ENCODE measurements around the gene SEZ6.

SEZ6 gene

DNA sequence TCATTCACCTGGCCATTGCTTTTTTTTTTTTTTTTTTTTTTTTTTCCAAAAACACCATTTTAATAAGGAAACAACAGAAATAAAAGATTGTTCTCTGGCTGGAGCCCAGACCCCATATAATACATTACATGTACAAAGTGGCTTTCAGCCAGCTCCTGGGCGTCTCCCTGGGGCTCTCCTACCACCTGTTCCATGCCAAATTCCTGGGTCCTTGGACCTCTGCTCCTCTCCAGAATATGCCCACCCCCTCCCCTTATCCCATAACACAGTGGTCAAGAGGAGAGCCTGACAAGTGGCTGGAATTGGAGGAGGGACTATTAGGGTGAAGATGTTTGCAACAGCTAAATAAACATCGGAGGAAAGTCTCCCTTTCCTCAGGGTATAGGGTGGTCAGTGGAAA is 50.9 kb downstream of the SEZ6 start:
- no peak for DNase-seq

DNA sequence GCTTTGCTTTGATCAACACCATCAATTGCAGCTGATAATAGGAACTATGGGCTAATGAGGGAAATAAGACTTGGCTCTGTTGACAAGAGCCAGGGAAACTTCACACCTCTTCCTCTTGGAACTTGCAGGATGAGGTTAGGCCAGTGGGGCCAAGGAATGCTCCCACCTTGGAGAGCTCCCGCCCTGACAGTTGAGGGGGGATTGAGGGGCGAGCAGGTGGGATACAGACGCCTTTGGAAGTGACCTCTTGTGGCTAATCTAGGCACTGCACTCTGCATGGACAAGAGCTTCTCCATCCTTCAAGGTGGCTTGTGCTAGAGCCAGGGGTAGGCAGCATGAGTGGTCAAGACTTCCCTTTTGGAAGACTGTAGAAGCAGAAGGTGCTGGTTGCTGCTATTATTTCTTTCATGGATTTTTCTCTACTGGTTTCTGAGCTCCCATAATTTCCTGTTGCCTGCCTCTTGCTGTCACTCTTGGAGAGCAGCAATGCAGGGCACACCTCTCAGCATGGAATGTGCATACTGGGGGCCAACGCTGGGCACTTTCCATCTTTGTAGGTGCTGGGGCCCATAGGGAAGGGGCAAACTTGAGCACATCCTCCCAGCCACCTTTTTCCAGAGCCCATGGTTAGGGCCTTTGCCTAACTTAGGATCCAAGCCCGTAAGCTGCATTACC is 52.3 kb downstream of the SEZ6 start:
- DNase-seq = peak; percentile 47

DNA sequence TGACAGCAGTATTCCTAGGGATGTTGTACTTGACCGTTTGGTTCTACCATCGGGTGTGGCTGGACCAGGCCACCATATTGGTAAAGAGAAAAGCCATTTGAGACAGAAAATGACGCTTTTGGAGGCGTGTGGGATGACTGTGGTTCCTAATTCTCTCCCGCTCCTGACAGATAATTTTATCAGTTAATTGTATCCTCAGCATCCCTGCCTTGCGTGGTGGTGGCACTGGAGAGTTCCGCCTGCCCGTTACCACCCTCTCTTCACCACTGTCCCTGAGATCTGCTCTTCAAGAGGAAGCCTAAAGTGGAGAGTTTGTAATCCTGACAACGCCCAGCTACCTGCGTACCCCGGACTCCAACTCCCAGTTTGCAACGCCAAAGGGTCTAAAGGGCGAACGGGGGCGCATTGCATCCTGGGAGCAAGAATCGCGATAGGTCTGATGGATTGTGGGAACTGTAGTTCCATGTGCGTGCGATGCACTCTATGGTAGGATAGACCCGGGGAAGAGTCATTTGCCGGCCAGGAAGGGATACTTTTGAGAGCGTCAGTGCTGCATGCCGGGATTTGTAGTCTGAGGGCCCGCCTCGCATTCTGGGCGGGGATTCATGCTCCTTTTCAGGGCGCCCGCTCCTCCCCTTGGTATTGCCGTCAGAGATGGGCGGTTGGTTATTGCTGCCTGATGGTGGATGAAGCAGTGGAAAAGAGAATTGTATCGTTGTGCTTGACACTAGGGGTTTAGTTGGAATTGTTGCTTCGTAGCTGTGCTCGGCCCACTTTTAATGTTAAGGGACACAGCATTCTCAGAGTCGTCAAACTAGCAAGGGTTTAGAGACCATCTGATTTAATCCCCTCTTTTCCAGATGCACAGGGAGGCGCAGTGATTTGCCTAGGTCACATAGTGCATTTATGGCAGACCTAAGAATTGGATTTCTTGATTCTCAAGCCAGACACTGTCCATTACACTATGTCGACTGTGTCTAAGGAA is 53.5 kb downstream of the SEZ6 start:
- DNase-seq = peak; percentile 97

DNA sequence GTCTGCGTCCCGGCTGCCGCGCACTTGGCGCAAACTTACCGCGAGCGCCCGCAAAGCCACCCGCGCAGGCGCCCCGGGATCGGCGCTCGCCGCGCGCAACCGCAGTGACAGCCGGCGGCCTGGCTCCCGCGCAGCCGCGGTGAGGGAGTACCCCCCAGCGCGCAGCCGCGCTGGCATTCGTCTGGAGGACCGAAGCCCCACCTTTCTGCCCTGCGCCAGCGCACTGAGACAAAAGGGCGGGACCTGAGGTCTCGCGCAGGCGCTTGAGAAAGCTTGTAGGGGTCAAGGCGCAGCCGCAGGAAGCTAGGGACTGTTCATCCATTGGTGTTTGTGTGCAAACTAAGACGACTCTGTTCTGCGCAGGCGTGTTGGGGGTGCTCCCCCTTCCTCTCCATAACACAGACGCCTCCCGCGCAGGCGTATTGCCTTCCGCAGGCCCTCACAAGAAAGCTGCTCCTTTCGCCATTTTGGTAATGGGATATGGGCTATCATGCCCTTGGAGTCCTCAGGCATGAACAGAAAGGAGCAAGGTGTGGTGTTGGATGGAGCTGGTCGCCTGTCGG is 54.3 kb downstream of the SEZ6 start, which contains the start of gene PHF12:
Gene PHF12 (minus strand): TSS at position 91 of the 563 bp plus-strand sequence. CDS start 558 bp downstream, outside the sequence.
- DNase-seq = peak; percentile 87

DNA sequence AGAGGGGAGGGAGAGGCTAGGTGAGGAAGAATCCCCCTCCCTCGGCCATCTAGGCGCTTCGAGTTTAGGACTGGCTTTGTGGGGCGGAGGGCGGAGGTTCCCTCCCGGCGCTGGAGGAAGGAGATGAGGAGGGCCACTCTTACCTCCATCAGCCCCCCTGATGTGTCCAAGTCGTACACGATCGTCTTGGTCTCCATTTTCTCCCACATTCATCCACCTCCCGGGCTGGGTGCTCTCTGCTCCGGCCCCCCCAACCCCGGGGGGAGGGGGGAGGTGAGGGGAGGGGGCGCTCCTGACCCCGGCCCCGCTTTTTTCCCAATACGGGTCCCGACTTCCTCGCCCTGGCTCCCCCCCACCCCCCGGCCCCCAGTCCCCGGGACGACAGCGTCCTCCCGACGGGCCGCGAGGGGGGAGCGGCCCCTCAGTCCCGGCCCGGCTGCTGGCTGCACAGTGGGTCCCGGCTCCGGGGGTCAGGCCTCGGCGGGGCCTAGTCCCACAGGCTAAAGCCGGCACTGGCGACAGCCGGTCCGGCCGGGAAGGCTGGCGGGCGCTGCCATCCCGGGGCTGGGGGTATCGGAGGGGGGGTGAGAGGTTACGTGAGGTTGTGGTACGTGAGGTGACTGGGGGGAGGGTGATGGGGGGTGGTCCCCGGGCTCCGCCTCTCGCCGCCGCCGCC is 54.9 kb downstream of the SEZ6 start:
- DNase-seq = peak; percentile 56

DNA sequence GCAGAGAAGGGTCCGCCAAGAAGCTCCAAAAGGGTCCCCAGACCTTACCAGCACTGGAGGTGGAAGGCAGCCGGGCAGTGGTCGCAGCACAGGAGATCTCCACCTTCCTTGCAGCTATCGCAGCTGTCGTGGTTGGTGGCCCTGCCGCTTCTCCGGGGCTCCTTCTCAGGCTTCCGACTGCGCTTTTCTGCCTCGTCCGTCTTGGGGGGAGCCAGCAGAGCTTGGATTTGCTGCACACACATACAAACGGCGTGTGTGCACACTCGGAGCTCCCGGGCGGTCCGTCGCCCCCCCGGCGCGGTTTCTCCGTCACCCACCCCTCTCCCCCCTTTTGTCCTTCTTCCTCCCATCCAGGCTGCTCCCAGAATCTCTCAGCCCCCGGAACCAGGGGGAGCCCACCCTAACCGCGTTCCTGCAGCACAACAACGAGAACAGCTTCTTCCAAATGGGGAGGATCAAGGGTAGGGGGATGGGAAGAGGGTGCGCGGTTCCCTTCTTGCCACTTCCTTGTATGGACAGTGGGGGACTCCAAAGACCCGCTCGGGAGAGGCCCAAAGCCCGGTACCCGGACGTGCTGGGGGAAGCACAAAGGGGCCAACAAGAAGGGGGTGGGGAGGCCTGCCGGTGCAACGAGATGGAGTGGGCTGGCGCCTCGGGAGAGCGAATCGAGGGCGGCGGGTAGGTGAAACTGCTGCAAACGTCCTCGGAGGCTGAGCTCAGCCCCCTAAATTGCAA is 55.6 kb downstream of the SEZ6 start:
- DNase-seq = no peak

DNA sequence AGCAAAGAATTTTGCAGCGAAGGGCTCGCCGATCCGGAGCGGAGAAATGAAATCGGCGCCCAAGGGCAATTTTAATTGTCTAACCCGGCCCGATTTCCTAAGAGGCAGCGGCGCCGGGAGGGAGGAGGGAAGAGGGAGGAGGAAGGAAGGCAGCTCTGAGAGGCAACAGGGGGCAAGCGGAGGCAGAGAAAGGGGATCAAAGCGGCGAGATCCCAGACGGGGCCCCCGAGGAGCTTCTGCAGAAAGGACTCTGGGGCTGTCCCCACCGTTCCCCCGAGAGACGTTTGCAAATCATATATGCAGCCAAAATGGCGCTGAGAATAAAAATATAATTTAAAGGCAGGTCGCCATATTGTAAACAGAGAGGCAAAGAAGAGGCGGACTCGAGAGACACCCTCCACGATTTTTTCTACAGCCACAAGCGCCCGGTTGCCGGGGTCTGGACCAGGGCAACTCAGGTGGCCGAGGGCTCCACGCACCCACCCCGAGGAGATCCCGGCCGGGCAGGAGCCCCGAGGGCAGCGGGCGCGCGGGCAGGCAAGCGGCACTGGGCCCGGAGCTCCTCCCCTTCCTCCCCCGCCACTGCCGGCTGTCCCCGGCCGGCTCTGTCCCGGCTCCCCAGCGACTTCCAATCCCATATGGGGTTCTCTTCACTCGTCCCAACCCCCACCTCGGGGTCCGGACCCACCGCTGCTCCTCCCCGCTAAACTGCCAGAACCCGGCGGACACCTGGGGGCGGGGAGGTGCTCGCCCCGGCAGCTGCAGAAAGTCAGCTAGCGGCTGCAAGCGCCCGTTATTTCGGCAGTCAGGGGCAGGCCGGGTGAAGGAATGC is 56.4 kb downstream of the SEZ6 start:
- DNase-seq = peak; percentile 93

DNA sequence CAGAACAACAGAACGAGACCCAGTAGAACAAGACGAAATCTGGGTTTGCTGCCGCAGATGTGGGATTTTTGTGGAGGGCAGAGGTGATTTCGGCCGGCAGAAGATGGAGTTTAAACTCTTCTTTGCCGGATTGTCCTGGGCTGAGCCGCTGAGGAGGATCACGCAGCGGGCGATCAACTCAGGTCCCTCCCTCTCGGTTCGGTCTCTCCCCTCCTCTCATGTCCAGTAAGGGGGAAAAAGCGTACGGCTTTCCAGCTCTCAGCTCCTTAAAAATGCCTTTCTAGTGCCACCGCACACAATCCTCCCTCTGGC is 57.0 kb downstream of the SEZ6 start:
- no peak for DNase-seq

DNA sequence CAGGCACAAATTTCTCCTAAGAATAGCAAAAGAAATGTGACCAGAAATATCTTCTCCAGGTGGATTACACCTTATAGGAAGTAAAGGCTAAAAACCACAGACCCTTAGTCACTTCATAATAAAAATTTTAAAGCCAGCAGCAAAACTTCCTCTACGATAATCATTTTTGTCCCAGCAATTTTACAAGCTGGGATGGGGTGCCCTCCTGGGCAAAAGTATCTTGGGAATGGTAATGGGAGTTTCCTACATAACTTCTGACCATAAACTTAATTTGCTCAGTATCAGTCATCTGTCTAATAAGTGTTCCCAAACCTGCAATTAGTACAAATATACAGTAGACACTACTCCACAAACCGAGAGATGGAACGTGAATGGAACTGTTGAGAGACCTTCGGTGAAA is 57.5 kb downstream of the SEZ6 start:
- DNase-seq = no peak

DNA sequence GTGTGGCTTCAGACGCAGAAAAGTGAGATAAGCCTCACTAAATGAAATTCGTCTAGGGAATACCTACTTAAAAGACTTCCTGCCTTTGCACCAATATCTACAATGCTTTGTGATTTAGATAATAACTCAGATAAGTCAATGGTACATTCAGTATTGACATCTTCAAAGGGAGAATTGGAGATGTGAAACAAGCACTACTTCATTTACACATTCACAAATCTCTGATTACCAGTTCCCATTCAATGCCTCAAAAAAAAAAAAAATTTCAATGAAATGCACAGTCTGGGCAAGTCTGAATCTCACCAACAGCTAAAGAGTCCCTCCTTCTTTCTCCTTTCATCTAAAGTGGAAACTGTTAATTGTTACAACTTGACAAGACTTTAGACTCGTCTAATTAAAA is 58.2 kb downstream of the SEZ6 start:
- DNase-seq = no peak

DNA sequence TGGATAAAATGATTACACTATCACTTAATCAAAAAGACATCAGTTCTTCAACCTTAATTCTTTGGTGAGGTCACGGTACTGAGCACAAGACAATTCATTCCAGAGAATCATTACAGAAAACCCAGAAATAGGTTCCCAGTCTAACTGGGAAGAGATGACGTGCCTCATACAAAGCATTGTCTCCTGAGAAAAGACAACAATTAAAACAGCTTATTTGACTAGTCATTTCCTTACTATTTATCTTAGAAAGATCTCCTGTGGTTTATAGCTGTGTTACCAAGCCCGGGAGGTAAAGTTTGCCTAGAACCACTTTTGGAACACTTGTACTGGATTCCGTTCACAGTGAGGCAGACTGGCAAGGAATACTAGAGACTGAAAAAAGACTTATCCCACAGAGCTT is 59.6 kb downstream of the SEZ6 start:
- no peak for DNase-seq

DNA sequence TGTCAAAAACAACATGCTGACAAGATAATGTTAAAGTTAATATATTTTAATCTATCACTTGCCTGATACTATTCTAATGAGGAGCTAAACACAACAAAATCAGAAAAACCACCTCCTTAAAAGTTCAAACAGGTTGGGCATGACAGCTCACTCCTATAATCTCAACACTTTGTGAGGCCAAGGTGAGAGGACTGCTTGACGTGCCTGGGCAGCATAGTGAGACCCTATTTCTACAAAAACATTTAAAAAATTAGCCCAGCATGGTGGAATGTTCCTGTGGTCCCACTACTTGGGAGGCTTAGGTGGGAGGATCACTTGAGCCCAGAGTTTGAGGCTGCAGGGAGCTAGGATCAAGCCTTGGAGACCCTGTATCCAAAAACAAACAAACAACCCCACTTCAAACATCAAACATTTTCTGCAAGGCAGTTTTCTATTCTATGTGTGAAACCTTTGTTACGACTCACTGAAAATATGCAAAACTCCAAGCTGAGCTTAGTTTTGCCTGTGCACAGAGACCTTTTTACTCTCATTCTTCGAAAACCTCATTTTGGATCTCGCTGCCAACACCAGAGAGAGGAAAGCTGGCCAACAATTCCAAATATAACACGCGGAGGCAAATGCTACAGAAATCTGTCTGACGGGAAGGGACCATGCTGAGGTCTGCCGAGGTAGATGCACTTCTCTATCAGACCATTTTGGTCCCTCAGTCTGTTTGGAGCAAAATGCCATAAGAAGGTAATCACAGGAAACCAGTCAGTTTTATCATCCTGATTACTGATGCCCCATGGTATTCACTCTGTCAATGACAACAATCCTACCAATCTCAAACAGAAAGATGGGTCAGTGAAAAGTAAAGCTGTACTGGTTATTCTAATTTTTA is 60.7 kb downstream of the SEZ6 start:
- no peak for DNase-seq

DNA sequence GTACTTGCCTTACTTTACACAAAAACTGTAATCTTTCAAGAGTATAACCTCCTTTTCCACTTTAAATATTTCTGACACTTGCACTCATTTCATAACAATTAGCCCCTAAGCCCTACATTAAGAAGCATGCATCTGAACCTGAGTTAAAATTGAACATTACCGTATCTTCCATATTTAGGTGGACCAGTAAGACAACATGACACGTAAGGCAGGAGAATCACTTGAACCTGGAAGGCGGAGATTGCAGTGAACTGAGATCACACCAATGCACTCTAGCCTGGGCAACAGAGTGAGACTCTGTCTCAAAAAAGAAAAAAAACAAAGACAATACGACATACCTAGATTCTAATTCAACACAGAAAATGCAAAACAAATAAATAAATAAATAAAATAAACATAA is 61.5 kb downstream of the SEZ6 start:
- DNase-seq = no peak

DNA sequence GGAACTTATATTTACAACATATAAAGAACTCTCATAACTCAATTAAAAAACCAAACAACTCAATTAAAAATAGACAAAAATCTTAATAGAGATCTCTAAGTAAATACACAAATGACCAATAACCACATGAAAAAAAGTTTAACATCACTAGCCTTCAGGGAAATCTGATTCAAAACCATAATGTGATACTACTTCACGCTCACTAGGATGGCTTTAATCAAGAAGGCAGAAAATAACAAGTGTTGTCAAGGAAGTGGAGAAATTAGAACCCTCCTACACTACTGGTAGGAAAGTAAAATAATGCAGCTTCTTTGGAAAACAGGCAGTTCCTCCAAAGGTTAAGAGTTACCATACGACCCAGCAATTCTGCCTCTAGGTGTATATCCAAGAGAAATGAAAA is 62.9 kb downstream of the SEZ6 start:
- DNase-seq = no peak

DNA sequence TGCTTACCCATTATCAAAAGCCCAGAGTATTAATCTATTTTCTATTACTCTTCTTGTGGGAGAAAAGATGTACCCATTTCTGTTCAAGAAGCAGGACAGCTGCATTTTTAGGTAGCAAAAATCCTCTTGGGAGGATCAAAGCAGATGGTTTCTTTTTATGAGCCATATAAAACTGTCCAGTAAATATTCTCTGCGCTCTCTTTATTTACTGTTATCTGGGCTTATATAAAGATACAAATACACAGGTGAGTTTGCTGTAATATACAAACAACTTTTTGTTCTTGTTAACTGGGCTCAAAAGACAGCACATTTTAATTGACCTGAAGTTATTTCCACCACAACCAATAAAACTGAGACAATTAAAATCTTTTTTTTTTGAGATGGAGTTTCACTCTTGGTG is 64.6 kb downstream of the SEZ6 start:
- DNase-seq = no peak

DNA sequence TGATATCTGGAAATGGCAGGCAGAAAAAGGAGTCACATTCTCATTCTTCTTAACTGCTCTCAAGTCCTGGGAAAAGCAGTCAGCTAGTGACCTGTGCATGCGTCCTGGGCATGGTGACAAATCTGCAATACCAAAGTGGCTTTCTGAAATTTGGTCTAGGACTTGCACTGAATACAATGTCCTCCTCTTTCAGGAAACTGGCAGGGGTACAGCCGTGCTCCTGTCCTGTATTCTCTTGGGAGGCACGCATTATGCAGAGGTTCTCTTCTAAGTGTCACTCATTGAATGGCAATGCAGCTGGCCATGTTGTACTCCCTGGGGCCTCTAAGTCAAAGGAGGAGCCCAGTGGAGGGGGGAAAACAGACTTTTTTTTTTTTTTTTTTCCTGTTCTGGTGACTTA is 65.2 kb downstream of the SEZ6 start:
- no peak for DNase-seq

DNA sequence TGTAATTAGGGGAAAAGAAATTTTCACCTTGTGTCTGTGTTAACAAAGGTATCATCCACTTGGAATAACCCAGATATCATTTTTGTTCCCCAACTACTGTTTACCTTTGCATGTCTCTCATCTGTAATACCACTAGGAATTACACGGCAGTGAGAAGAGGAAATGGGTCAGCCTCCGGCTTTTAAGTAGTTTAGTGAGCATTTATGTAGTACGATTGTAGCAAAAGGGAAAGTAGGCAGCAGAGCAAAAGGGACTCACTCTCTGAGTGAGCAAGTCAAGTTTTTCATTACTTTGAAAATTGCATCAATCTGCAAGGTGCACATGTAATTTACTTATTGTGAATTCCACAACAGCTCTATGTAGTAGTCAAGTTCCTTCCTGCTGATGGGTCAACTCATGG is 65.7 kb downstream of the SEZ6 start:
- DNase-seq = no peak

DNA sequence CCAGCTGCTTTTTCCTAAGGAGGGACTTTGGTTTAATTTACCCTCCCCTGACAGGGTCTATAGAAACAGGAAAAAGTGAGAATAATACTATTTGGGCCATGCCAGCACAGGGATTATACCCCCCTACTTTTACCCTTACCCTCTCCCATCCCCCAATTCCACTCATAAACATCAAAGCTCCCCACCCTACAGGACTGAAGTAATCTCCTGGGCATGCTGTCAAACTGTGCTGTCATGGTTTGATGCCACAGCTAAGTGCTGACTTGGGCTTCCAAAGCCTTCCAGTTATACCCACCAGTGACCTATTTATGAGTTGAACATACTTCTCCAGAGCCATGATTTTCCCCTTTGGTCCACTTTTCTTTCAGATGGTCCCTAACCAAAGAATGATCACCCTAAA is 67.3 kb downstream of the SEZ6 start:
- no peak for DNase-seq

DNA sequence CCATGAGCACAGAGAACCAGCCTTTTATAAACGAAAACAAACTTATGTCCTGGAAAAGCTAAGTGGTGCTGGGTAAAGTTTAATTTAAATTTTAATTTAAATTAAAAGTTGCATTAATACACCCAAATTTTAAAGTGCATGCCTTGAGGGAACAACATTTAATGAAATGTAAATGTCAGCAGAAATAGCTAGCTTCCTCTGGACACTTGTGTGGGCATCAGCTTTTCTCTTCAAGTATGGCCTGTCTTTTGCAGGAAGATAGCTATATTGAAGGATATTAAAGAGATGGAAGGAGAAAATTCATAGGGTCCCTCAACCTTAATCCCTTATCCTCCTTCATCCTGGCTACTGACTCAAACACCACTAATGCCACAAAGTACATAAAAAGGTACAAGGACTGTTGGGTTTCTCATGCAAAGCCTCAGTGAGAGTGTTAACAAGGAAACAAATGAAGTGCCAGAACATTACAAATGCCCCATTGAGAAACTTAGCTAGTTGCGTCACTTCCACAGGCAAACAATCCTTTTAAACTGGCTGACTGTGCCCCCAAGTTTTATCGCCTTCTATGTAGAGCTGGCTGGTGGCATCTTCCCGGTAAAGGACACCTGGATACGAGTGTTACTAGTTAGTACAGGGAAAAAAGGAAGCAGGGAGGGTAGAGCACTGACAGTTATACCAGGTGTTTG is 68.6 kb downstream of the SEZ6 start:
- DNase-seq = no peak

Data from right kidney (tissue), 1 donor.